Measurements from ENCODE around the gene KIAA2012.

DNA sequence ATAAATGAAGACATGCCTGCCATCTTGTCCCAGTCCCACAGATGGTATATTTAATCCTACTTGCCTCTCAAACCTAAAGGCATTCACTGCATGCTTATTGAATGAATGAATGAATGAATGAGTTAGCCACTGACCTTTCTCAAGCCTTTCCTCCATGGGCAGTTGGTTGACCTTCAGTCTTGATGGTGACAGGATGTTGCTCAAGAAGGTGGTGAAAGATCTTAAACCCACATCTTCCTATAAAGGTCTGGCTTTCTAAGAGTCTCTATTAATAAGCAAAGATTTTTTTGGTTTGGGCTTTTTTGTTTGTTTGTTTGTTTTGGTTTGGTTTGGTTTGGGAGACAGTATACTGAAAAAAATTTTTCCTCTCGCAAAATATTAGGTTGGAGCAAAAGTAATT, 41.7 kb downstream of the KIAA2012 start:
- TF ChIP-seq SUZ12 (IDR thresholded peaks at IDR 0.05; ENCODE audit: extremely low read depth, insufficient read depth, insufficient read length) (no peak), YY1 (IDR thresholded peaks at IDR 0.05; ENCODE audit: insufficient read depth, insufficient read length) (no peak), ZNF274 (IDR thresholded peaks at IDR 0.05; ENCODE audit: low read depth, low read length) (no peak)

Measured in NT2/D1 (cell line).